ENCODE results near the gene CD79B.

DNA sequence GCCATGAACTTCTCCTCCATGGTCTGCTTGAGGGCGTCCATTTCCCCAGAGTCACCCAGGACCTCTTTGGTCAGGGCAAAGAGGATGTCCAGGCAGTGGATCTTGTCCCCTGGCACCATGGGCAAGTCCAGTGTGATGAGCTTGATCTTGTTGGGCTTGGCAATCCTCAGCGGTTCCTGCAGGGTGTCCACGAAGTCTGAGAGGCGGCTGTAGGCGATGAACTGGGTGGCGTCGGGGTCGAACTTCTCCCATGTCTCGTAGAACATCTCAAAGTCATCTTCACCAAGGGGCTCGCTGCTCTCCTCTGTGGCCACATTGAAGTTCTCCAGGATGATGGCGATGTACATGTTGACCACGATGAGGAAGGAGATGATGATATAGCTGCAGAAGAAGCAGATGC is 9.0 kb upstream of the CD79B start:
- TF ChIP-seq POLR2A (IDR thresholded peaks at IDR 0.05; ENCODE audit: low read depth, low read length) (no peak), POLR2AphosphoS5 (IDR thresholded peaks at IDR 0.05; ENCODE audit: low read depth, low read length) (no peak), PAX5 (IDR thresholded peaks at IDR 0.05; ENCODE audit: insufficient read depth, low read length, severe bottlenecking) (no peak), TAF1 (IDR thresholded peaks at IDR 0.05; ENCODE audit: low read depth, low read length) (no peak), POU2F2 (IDR thresholded peaks at IDR 0.05; ENCODE audit: low read depth, low read length) (no peak)

Data from GM12891 (cell line).